Caki2 (cell line): ENCODE results near the gene TRDN. TPM values are rescaled to one million over a fixed set of nuclear protein-coding genes. Genes with fewer than 3 reads are reported as not detected.

ENCODE experiments used
- DNase-seq: peaks from one replicate; pipeline ENCODE4 v3.0.0-alpha.2; 2015; ENCODE audit warnings: low read depth
- in situ Hi-C: cut with HindIII; loops from 2 replicates; pipeline ENCODE4 v1.10.0; 2016; ENCODE audit warnings: low sequenced_read_pairs, low pct_unique_long_range_greater_than_20kb, mixed read lengths
- total RNA-seq: library from RNA; depleted of rRNA; stranded (reverse); fragments of >200 nt; shearing (Covaris generic); gene quantifications from 2 replicates; pipeline ENCODE4 v1.2.3, GENCODE V29; 2014; ENCODE audit warnings: low replicate concordance; rRNA removed

TRDN gene, protein sequence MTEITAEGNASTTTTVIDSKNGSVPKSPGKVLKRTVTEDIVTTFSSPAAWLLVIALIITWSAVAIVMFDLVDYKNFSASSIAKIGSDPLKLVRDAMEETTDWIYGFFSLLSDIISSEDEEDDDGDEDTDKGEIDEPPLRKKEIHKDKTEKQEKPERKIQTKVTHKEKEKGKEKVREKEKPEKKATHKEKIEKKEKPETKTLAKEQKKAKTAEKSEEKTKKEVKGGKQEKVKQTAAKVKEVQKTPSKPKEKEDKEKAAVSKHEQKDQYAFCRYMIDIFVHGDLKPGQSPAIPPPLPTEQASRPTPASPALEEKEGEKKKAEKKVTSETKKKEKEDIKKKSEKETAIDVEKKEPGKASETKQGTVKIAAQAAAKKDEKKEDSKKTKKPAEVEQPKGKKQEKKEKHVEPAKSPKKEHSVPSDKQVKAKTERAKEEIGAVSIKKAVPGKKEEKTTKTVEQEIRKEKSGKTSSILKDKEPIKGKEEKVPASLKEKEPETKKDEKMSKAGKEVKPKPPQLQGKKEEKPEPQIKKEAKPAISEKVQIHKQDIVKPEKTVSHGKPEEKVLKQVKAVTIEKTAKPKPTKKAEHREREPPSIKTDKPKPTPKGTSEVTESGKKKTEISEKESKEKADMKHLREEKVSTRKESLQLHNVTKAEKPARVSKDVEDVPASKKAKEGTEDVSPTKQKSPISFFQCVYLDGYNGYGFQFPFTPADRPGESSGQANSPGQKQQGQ
- total RNA-seq, result not detected in 2 replicates

DNA sequence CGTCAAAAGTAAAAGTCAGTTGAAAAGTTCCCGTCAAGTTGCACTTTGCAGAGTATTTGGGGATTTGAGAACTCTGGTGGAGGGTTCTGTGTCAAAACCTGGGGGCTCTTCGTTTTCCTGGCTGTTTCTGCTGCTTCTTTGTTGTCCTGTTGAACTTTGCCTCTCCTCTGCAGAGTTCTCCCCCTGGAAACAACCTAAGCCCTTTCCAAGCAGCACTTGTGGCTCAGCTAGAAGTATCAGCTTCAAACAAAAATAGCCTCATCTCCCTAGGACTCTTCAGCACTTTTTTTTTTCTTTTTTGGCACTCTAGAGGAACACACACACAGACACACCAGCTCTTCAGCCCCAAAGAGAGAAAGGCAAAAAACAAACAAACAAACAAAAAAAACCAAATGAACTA, at the start of gene TRDN:
TSS of gene TRDN (minus strand) at position 169 of the 400 bp plus-strand sequence. CDS start 175 bp downstream, outside the sequence.
- no peak for DNase-seq
- in situ Hi-C loops, result no loop called here

DNA sequence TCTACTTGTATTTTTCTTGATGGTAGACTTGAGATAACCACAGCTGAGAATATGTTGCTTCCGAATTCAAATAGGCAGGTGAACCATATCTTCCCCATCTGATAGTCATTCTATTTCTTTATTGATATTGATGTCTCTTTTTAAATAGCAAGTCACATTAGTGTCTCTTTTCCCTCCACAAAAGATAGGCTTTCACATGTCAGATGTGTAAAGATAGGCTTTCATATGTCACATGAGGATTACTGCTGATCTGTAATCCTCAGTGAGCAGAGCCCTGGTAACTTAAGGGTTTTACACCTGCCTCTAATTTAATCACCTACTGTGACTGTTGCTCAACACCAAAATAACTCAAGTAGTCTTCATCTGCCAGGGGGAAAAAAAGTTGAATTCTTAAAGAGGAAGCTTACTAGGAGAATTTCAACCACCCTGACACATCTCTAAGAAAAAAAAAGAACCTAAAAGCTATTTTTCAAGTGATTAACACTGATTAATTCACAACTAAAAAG, 45.3 kb upstream of the TRDN start:
- in situ Hi-C loops, result no loop called here
- DNase-seq, result no peak

DNA sequence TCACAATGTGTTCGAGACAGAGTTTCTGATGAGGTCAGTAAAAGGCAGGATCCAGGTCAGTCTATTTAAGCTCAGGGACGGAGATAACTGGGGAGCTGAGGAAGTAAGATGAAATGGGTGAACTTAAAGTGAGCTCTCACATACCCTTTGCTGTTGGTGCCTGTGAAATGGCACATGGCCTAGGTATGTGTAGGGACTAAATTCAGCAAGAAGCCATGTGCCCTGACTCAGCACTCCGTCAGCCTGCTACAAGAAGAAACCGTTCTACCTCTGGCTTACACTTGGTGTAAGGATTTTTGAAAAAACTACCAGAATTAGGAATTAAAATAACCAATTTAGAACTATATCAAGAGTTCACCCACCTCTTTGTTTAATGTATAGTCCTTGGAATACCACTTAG, 41.1 kb upstream of the TRDN start:
- DNase-seq, result no peak
- in situ Hi-C loops, result no loop called here

DNA sequence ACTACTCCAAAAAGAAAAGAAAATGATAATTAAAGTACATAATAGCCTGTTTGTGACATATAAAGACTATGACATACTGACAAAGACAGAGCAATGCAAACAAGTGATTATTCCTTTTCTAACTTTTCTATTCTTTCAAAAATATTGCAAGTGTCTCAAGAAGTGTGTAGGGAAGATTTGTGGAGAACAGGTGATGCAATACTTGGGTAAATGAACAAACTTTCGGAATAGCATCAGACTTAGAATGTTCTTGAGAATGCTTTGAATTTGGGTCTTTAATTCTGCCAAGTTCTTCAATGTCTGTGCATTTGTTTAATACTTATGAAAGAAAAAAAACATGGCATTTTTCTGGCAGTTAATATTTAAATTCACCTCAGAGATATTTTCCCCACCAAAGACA, 40.0 kb upstream of the TRDN start:
- no peak for DNase-seq
- in situ Hi-C loops, result no loop called here

DNA sequence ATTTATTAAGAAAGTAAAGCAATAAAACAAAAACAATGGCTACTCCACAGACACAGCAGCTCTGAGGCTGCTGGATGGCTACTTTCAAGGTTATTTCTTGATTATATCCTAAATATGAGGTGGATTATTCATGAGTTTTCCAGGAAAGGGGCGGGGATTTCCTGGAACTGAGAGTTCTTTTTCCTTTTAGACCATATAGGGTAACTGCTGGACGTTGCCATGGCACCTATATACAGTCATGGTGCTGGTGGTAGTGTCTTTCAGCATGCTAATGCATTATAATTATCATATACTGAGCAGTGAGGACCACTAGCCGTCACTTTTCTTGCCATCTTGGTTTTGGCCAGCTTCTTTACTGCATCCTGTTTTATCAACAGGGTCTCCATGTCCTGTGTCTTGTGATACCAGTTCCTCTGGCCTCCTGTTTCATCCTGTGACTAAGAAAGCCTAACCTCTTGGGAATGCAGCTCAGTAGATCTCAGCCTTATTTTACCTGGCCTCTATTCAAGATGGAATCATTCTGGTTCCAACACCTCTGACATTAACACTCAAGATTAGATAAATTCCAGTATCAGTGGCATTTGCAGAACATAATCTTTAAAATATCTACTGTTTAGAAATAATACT, 32.3 kb upstream of the TRDN start:
- in situ Hi-C loops, result no loop called here
- DNase-seq, result no peak

DNA sequence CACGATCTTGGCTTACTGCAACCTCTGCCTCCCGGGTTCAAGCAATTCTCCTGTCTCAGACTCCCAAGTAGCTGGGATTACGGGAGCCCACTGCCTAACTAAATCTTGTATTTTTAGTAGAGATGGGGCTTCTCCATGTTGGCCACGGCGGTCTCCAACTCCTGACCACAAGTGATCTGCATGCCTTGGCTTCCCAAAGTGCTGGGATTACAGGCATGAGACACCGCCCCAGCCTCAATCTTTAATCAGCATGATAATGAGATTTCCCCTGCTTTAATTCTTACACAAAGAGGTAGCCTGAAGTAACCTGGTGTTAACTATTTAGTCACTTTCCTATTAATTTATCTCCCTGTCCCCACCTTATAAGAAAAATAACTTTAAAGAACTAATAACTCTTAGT, 31.3 kb upstream of the TRDN start:
- no peak for DNase-seq
- in situ Hi-C loops, result no loop called here

DNA sequence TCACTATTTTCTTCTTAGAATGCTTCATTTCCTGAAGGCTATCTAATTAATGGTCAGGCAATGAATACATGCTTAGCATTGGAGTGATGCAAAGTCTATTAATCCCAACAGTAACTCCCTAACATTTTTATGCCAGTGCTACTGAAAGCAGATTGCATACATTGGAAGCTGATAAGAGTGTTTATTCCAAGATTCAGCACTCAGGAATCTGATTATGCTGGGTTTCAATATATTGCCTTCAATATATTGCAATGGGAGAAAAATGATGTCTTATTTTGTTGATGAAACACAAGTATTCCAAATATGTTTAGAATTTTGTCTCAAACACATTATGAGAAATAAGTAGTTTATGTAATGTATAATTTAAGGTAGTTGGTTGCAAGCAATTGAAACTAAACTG, 26.7 kb upstream of the TRDN start:
- in situ Hi-C loops, result no loop called here
- no peak for DNase-seq

DNA sequence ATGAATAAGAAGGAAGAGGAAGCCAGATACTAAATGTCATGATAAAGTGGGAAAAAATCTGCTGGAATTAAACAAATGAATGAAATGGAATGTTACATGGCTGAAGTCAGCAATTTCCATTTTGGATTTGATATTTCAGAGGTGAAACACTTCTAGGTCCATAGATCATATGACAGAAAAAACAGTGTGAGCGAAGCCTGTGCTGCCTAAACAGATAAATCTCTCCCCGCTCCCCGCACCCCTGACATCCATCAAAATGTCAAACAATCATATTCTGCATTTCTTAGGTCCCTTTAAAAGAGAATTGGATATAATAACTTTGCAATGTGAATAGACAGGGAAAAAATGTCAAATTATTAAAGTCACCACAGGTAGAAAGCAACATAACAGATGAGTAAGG, 26.0 kb upstream of the TRDN start:
- DNase-seq, result no peak
- in situ Hi-C loops, result no loop called here

DNA sequence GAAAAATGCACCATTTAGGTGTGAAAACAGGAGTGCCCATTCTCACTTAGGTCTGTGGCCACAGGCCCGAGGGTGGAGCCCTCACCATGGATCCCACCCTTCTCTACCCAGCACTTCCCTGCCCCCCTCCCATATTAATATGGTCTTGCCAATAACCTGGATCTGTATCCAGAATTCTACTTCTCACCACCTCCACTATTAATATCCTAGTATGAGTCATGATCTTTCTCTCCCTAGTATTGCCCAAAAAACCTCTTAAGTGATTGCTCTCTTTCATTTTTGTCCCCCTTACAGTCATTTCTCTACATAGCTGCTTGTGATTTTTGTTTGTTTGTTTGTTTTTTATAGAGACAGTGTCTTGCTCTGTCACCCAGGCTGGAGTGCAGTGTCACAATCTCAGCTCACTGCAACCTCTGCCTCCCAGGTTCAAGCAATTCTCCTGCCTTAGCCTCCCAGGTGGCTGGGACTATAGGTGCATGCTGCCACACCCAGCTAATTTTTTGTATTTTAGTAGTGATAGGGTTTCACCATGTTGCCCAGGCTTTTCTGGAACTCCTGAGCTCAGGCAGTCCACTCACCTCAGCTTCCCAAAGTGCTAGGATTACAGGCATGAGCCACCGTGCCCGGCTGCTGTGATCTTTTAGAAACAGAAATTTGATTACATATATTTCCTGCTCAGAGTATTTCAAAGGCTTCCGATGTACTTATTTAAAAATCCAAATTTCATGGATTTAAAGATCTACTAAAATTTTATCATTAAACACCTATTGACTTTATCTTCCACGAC, 24.5 kb upstream of the TRDN start:
- in situ Hi-C loops, result no loop called here
- no peak for DNase-seq

DNA sequence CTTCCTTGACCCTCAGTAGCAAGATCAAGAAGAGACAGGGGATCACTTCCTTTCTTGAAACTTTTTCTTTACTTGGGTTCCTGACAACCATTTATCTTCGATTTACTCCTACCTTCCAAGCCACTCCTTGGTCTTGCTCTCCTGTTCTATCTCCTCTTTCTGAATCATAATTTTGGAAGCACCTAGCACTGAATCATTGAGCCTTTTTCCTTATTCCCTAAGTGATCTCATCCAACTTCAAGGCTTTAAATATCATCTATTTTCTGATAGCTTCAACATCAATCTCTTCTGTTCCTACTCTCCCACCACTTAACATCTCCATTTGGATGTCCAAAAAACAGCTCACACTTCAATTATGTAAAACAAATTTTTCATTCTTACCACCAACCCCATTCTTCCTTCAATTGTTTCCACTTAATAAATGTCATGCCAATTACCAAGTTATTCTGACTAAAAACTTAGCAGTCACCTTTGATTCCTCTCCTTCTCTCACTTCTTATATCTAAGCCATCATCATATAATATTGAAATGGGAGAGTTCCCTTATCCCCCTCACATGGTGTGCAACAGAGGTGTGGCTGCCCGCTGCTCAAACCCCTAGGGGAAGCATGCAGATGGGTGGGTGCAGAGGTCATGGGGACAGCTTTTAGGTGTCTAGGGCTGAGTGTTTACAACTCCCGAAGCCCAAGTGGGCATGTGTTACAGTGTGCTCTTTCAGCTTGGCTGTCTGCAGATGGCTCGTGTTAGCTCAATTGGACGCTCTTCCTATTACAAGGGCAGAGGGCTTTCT, 23.4 kb upstream of the TRDN start:
- in situ Hi-C loops, result no loop called here
- DNase-seq, result no peak

DNA sequence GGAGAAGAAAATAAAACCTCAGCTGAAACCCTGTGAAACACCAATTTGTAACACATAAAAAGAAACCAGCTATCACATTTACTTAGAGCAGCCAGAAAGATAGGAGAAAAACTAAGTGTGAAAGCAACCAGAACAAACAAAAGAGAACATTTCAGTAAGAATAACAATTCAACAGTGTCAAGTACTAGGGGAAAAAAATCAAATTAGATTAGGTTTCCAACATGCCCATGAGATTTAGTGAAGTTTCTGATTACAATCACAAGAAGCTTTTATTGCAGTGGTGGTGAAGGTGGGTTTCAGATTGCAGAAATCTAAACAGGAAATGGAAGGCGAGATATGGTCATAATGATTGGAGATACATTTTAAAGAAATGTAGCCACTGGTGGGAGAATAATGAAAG, 22.1 kb upstream of the TRDN start:
- in situ Hi-C loops, result no loop called here
- DNase-seq, result no peak

DNA sequence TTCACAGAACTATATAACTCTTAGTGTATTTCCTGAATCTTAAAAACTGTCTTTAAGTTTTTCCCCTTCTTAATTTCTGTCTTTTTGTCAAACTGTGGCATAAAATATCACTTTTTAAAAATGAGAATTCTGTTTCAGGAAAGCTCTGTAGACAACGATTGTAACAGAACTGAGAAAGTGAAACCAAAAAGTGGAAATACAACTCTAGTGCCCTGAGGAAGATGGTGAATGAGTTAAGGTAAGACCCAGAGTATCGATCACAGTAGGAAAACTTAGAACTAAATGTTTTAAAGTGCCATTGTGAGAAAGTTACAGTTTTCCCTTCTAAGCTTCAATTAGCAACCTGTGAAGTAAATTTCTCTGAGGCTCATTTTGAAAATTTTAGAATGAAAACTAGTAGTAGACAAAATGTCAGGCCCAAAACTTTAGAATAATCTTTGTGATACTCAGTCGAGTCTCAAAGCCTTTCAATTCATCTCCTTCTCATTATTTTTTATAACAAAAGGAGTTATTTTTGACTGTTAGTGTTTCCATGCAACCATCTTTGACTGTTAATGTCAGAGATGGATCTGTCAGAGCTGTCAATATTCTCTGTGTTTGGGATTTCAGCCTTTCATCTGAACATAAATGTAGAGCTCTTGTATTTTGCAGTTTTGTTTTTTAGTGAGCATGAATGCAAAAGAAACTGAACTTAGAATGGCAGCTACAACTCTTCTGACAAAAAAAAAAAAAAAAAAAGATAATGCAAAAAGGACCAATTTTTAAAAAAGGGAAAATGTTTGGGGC, 19.0 kb upstream of the TRDN start:
- in situ Hi-C loops, result no loop called here
- no peak for DNase-seq

DNA sequence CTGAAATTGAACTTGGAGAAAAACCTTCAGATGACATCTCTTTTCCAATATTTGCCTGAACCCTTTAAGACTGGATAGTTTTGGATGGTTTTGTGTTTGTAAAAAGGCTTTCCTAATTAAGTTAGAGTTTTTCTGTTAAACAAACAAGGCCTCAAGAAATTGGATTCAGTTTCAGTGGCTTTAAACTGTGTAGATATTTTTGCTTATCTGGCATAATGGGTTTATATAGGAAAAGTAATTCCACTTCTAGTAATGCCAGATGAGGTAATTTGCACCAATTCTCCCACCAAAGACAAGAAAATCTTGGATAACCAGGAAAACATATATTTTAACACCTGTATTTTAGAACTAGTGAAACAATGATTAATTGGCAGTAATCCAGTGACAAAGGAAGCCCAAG, 12.0 kb upstream of the TRDN start:
- no peak for DNase-seq
- in situ Hi-C loops, result no loop called here

DNA sequence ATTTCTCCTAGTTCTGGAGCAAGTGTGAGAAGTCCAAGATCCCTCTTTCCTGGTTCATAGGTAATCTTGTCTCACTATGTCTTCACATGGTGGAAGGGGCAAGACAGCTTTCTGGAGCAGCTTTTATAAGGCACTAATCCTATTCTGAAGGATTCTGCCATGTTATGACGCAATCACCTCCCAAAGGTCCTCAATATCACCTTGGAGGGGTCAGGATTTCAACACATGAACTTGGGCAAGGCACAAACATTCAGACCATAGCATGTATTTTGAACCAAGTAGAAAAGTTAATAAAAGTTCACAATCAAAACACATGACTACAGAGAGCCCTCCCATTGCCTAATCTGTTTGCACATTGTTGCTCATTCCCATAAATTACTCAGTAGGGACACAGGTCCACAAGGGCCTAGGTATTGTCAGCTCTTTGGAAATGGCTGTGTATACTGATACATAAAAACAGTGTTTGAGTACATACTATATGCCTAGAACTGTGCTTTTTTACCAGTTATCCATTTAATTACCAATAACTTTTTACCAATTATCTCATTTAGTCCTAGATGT, 11.3 kb upstream of the TRDN start:
- DNase-seq, result no peak
- in situ Hi-C loops, result no loop called here

DNA sequence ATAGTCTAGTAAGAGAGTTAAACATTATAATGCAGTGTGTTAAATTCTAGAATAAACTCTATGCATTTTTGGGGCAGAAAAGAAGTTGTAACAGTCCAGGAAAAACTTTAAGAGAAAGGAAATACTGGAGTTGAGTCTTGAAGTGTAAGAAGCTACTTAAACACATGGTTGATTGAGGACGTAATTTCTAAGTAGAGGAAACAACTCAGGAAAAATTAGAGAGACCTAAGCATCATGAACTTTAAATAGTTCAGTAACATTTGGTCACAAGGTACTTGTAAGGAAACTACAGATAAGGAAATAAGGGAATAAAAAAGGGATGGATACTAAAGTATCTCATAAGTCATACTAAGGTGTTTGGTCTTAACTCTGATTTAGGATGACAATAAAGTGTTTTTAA, 4.7 kb upstream of the TRDN start:
- DNase-seq, result no peak
- in situ Hi-C loops, result no loop called here

DNA sequence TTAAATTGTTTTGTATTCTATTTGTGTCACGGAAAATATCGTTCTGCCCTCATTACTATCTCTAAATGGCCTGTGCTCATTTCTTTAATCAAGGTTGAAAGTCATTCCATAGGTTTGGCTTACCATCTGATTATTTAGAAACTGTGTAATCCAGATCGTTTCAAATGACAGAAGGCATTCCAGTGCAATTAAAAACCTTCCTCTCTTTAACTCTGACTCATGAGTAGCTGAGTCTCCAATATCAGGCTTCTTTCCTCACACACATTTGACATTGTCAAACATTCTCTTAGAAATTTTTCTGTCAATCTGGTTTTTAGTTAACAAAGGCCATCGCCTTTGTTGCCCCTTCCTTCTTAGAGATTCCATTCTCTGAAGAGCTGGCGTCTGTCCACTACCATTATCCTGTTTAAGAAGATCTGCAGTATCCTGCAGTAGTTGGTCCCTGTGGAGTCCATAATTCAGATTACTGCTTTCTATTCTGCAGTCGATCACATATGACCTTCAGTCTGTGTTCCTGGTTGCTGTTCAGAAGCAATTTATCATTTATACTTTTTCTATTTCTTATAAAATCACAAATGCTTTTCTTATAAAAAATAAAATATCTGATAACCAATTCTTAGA, 3.9 kb upstream of the TRDN start:
- DNase-seq, result no peak
- in situ Hi-C loops, result no loop called here
